Endothelial cell of umbilical vein (primary cell): ENCODE data around the gene LRRC8D. TPM values are rescaled to one million over a fixed set of nuclear protein-coding genes. Genes with fewer than 3 reads are reported as not detected.
A peak's percentile ranks its signal among the peaks of the same experiment; 100 is the strongest.

Experiments used
- BruUV-seq: library from RNA; stranded (reverse); fragments of 400-500 nt; replicated peaks from 2 replicates; lab custom pipeline; 2021; lab: Mats Ljungman, UMichigan
- CTCF ChIA-PET: fragments of 300-600, 350-600 bp; sonication (Branson Sonifier 250); formaldehyde crosslinking; loops from one replicate; lab custom pipeline; 2021; ENCODE audit warnings: antibody characterized with exemption, inconsistent platforms; lab: Charles Lee
- POLR2A ChIA-PET: fragments of 300-600, 350-600 bp; sonication (Branson Sonifier 250); formaldehyde crosslinking; loops from one replicate; lab custom pipeline; 2021; ENCODE audit warnings: antibody characterized with exemption, inconsistent platforms; lab: Charles Lee
- DNase-seq: peaks from one replicate; pipeline ENCODE4 v3.0.0-alpha.2; 2011; ENCODE audit warnings: low read depth, low spot score
- FAIRE-seq: peaks from 2 replicates; lab custom pipeline; 2011; peaks lifted over from hg19 to GRCh38; lab: Jason Lieb, UNC
- H2AFZ ChIP-seq: 2 replicates; pipeline ENCODE4 v1.6.0; 2012; ENCODE audit warnings: low read depth, low read length, control low read depth, inconsistent platforms
- H3K27ac ChIP-seq: 2 replicates; pipeline ENCODE4 v1.5.1; 2011; ENCODE audit warnings: low read depth, mild to moderate bottlenecking, control low read depth, low read length, moderate library complexity; ENCODE audit not compliant: insufficient read depth
- H3K27me3 ChIP-seq, 2 experiments: 2 replicates each; pipeline versions ENCODE4 v1.6.0 to v1.6.1; 2011; ENCODE audit warnings: low read length in 2 of 2, mixed read lengths in 1 of 2; ENCODE audit not compliant: control insufficient read depth in 2 of 2, insufficient read depth in 2 of 2
- H3K36me3 ChIP-seq, 2 experiments: 2 replicates in 1 of 2; 3 replicates in 1 of 2; pipeline ENCODE4 v1.5.1; 2011; ENCODE audit warnings: low read length in 2 of 2, mild to moderate bottlenecking in 1 of 2, moderate library complexity in 1 of 2; ENCODE audit not compliant: control insufficient read depth in 2 of 2, insufficient read depth in 2 of 2; ENCODE audit errors: extremely low read depth in 1 of 2
- H3K4me1 ChIP-seq: 3 replicates; pipeline ENCODE4 v1.5.1; 2011; ENCODE audit warnings: mild to moderate bottlenecking, low read length; ENCODE audit not compliant: control insufficient read depth, insufficient read depth; ENCODE audit errors: extremely low read depth
- H3K4me2 ChIP-seq: 2 replicates; pipeline ENCODE4 v1.6.1; 2011; ENCODE audit warnings: low read length, control low read depth, mixed read lengths; ENCODE audit not compliant: insufficient read depth
- H3K4me3 ChIP-seq, 3 experiments: fragments of 200-600 bp in 1 of 3; sonication (generic), shearing (Covaris generic) in 1 of 3; replicated peaks in 1 of 3; 2 replicates each; pipeline ENCODE4 v1.5.1; 2011 to 2016; ENCODE audit warnings: control low read depth in 3 of 3, low read length in 3 of 3, mild to moderate bottlenecking in 2 of 3, inconsistent platforms in 1 of 3, low read depth in 1 of 3, moderate library complexity in 1 of 3; ENCODE audit not compliant: insufficient read depth in 1 of 3
- H3K79me2 ChIP-seq: 2 replicates; pipeline ENCODE4 v1.6.0; 2012; ENCODE audit warnings: low read length, inconsistent platforms; ENCODE audit not compliant: control insufficient read depth, insufficient read depth
- H3K9ac ChIP-seq: replicated peaks from 2 replicates; pipeline ENCODE3; 2011; ENCODE audit warnings: low read length, control low read depth; ENCODE audit not compliant: insufficient read depth; ENCODE audit errors: extremely low read depth
- H3K9me1 ChIP-seq: replicated peaks from 3 replicates; pipeline ENCODE4 v1.6.0; 2011; ENCODE audit warnings: mild to moderate bottlenecking, low read length; ENCODE audit not compliant: control insufficient read depth, insufficient read depth; ENCODE audit errors: extremely low read depth
- H3K9me3 ChIP-seq: replicated peaks from 2 replicates; pipeline ENCODE4 v1.5.1; 2012; ENCODE audit warnings: low read length, inconsistent platforms; ENCODE audit not compliant: control insufficient read depth, insufficient read depth
- H4K20me1 ChIP-seq: replicated peaks from 2 replicates; pipeline ENCODE3; 2011; ENCODE audit warnings: mild to moderate bottlenecking, low read length; ENCODE audit not compliant: control insufficient read depth, insufficient read depth; ENCODE audit errors: extremely low read depth
- CTCF ChIP-seq, 2 donors: IDR thresholded peaks; 1 replicate in 1 of 2; 2 replicates in 1 of 2; pipeline ENCODE4 v1.5.1; 2011; ENCODE audit warnings: low read length in 2 of 2, mild to moderate bottlenecking in 2 of 2, moderate library complexity in 2 of 2, control low read depth in 1 of 2, inconsistent platforms in 1 of 2, low read depth in 1 of 2; ENCODE audit not compliant: insufficient read depth in 1 of 2; ENCODE audit errors: extremely low read depth in 1 of 2
- FOS ChIP-seq: IDR thresholded peaks from 2 replicates; pipeline ENCODE4 v1.6.1; 2011; ENCODE audit warnings: mild to moderate bottlenecking, low read length, moderate library complexity, borderline replicate concordance; ENCODE audit not compliant: insufficient read depth
- GATA2 ChIP-seq: IDR thresholded peaks from 2 replicates; pipeline ENCODE4 v1.7.0; 2011; ENCODE audit warnings: low read depth, mild to moderate bottlenecking, moderate library complexity, mixed read lengths, low read length; ENCODE audit not compliant: insufficient read length, insufficient read depth
- JUN ChIP-seq: IDR thresholded peaks from 2 replicates; pipeline ENCODE4 v1.6.1; 2011; ENCODE audit warnings: borderline replicate concordance, low read depth; ENCODE audit not compliant: insufficient read length, insufficient read depth
- MYC ChIP-seq: IDR thresholded peaks from one replicate; pipeline ENCODE4 v1.6.1; 2011; ENCODE audit warnings: mild to moderate bottlenecking, low read depth, low read length
- POLR2A ChIP-seq: IDR thresholded peaks from 2 replicates; pipeline ENCODE4 v1.6.1; 2012; ENCODE audit warnings: low read depth, mild to moderate bottlenecking, control low read depth, low read length
- POLR2AphosphoS5 ChIP-seq: IDR thresholded peaks from 2 replicates; pipeline ENCODE4 v1.6.1; 2012; ENCODE audit warnings: low read depth, mild to moderate bottlenecking, control low read depth, low read length, moderate library complexity; ENCODE audit not compliant: insufficient read depth
- dilution Hi-C: fragments of 300-500 bp; cut with MboI; formaldehyde crosslinking; loops from one replicate; pipeline ENCODE4 v1.15.0; 2019; ENCODE audit warnings: low sequenced_read_pairs; ENCODE audit not compliant: extremely low pct_ligation_motif_present
- intact Hi-C: fragments of 100-400 bp; cut with micrococcal nuclease; formaldehyde crosslinking; loops from one replicate; pipeline ENCODE4 v1.10.0; 2022
- polyA plus RNA-seq, 4 experiments: library from polyadenylated mRNA; depleted of rRNA in 3 of 4; stranded (reverse) in 3 of 4; unstranded in 1 of 4; fragments of >200 nt; gene quantifications; 2 replicates each; pipeline versions ENCODE4 v1.2.1 to v1.2.3, GENCODE V29; 2011 to 2012; ENCODE audit warnings: missing spikeins in 1 of 4
- total RNA-seq: library from RNA; stranded (reverse); gene quantifications from 2 replicates; pipeline ENCODE4 v1.2.3, GENCODE V29; 2021
- TF ChIP-seq, protein P1 (sequence below): IDR thresholded peaks from 2 replicates; pipeline ENCODE4 v1.6.1; 2011; ENCODE audit not compliant: insufficient read depth, insufficient read length

The LRRC8D gene
- total and polyA plus RNA-seq, 2 donors (not counting 3 experiments of a cell fraction or from before 2014, with no cell fraction given) = 31.9 to 37.7 TPM

DNA sequence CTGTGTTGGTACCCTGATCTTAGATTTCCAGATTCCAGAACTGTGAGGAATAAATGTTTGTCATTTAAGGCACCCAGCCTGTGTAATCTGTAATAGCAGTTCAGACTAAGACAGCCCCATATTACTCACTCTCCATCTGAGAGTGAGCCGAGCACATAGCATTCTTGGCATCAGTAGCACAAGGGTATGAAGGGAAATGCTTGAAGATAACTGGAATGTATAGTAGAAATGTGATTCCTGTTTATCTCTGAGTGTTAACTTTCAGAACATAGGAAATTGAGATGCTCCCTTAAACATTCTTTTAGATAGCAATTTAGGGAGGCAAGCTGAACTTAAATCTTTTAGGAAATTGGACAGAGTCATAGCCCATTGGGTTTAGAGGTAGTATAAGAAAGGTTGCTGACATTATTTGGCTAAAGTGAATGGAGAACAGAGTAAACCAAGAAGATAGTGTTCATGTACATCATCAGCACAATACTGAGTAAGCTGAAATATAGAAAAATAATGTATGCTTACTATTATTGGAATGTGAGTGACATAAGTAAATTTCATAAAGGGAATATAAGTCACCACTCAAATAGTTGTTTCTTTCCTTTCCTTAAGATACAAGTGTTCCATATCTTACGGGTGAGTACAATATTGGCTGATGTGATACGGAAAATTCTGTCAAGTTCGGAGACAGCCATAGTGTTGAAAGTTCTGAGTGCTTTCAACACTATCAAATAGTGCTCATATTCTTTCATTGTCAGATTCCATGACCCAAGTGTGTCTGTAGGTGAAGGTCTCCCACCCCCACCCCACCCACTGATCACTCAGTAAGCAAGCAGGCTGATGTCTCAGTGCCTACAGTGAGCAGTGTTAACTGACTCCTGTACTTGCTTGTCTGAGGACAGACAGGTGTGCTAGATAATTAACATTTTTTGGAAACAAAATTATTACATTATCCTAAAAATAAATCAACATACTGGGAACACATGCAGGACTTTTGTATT is 73.7 kb downstream of the LRRC8D start:
- TSS peak; percentile 22 for BruUV-seq
- H3K9me1 ChIP-seq = no peaks in the 10 kb centered on the region
- ChIA-PET POLR2A (no interaction called here), CTCF (no interaction called here)
- H3K27me3 ChIP-seq = no peaks in the 10 kb centered on the region
- no peak overlapping the region for H2AFZ ChIP-seq
- peak overlapping the region; percentile 73 for H3K4me2 ChIP-seq
- intact Hi-C loops (loop anchor here (1.0 kb wide), 2 partner anchors 9 to 10 kb away; no protein-coding TSS in a partner anchor), dilution Hi-C loops (no loop called here)
- peak overlapping the region; percentile 56 for H3K9ac ChIP-seq
- no peaks in the 10 kb centered on the region for H3K9me3 ChIP-seq
- no peaks in the 10 kb centered on the region for H4K20me1 ChIP-seq
- H3K79me2 ChIP-seq = peaks cover 16% of the 10 kb centered on the region
- H3K4me3 ChIP-seq = peak overlapping the region in 1 of 3 experiments; percentile 1
- peaks cover 59% of the 10 kb centered on the region for H3K4me1 ChIP-seq
- FAIRE-seq (peak; percentile 84), DNase-seq (peak; percentile 86)
- TF ChIP-seq POLR2A (peak; percentile 37), POLR2AphosphoS5 (peak; percentile 44), FOS (peak; percentile 27), MYC (no peak), GATA2 (peak; percentile 57), JUN (peak; percentile 33), CTCF (IDR thresholded peaks at IDR 0.05; ENCODE audit: extremely low read depth in 1 of 2, insufficient read depth in 1 of 2, low read depth in 1 of 2, low read length in 2 of 2) (no peak)
- TF ChIP-seq, protein P1, sequence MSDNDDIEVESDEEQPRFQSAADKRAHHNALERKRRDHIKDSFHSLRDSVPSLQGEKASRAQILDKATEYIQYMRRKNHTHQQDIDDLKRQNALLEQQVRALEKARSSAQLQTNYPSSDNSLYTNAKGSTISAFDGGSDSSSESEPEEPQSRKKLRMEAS = no peak
- H3K36me3 ChIP-seq = no peaks in the 10 kb centered on the region
- H3K27ac ChIP-seq = peak overlapping the region; percentile 73
